SU-DHL-6 (cell line): Measurements from ENCODE around the gene SETDB2.

Experiments used
- H2AFZ ChIP-seq: fragments of 200-600 bp; sonication (generic); 2 replicates; pipeline ENCODE4 v1.6.1; 2014; ENCODE audit warnings: low read depth, mild to moderate bottlenecking, moderate library complexity, mixed read lengths, antibody characterized with exemption, low read length; ENCODE audit not compliant: severe bottlenecking
- H3F3A ChIP-seq: fragments of 200-600 bp; shearing (Covaris generic); 2 replicates; pipeline ENCODE4 v1.6.0; 2016; ENCODE audit warnings: antibody characterized with exemption, mild to moderate bottlenecking; ENCODE audit not compliant: insufficient read depth
- H3K27ac ChIP-seq: fragments of 200-600 bp; sonication (generic); 2 replicates; pipeline ENCODE4 v1.5.1; 2016; ENCODE audit warnings: low read depth, mild to moderate bottlenecking, low read length, moderate library complexity, mixed read lengths
- H3K27me3 ChIP-seq: fragments of 200-600 bp; sonication (generic), shearing (Covaris generic); 2 replicates; pipeline ENCODE4 v1.6.0; 2014; ENCODE audit warnings: mild to moderate bottlenecking, low read length
- H3K36me3 ChIP-seq: fragments of 200-600 bp; sonication (generic); 2 replicates; pipeline ENCODE4 v1.6.1; 2014; ENCODE audit warnings: mild to moderate bottlenecking, low read length, mixed read lengths
- H3K4me2 ChIP-seq: fragments of 300-600, 200-600 bp; shearing (Covaris generic), sonication (generic); 2 replicates; pipeline ENCODE4 v1.6.0; 2014; ENCODE audit warnings: low read length, low read depth, mild to moderate bottlenecking; ENCODE audit not compliant: poor library complexity, severe bottlenecking
- H3K4me3 ChIP-seq: fragments of 200-600 bp; sonication (generic); 2 replicates; pipeline ENCODE4 v1.5.1; 2014; ENCODE audit warnings: antibody characterized with exemption, low read length, mild to moderate bottlenecking, mixed read lengths; ENCODE audit not compliant: insufficient read depth, poor library complexity, severe bottlenecking
- H3K79me2 ChIP-seq: fragments of 200-600 bp; sonication (generic); 2 replicates; pipeline ENCODE4 v1.6.1; 2014; ENCODE audit warnings: mild to moderate bottlenecking, low read length, moderate library complexity; ENCODE audit not compliant: insufficient read depth
- H3K9ac ChIP-seq: fragments of 200-600 bp; sonication (generic); 2 replicates; pipeline ENCODE4 v1.7.0; 2014; ENCODE audit warnings: mild to moderate bottlenecking, low read length
- H3K9me2 ChIP-seq: fragments of 200-600 bp; sonication (generic); replicated peaks from 2 replicates; pipeline ENCODE4 v1.6.1; 2014; ENCODE audit warnings: low read length; ENCODE audit not compliant: insufficient read depth
- H3K9me3 ChIP-seq: fragments of 200-600 bp; sonication (generic); 2 replicates; pipeline ENCODE4 v1.6.1; 2014; ENCODE audit warnings: low read length, mixed read lengths; ENCODE audit not compliant: insufficient read depth
- H4K20me1 ChIP-seq: fragments of 200-600 bp; sonication (generic); 2 replicates; pipeline ENCODE4 v1.6.1; 2014; ENCODE audit warnings: low read depth, mild to moderate bottlenecking, antibody characterized with exemption, low read length, moderate library complexity, mixed read lengths
- EZH2phosphoT487 ChIP-seq: fragments of 200-600 bp; sonication (generic), shearing (Covaris generic); conservative IDR thresholded peaks from 2 replicates; pipeline ENCODE4 v1.6.1; 2018; ENCODE audit warnings: mild to moderate bottlenecking, antibody characterized with exemption, low read length, moderate library complexity, mixed read lengths
- TF ChIP-seq, protein P1 (sequence below): fragments of 200-600 bp; sonication (generic); IDR thresholded peaks from one replicate; pipeline ENCODE4 v1.5.1; 2017; ENCODE audit warnings: antibody characterized with exemption, mild to moderate bottlenecking, low read length, moderate library complexity; ENCODE audit not compliant: insufficient read depth, poor library complexity, severe bottlenecking

SETDB2 gene

GRCh38 chr13:49528161-49528560 is 84.1 kb downstream of the SETDB2 start:
- no peak overlapping the region for H2AFZ ChIP-seq
- TF ChIP-seq, protein P1, sequence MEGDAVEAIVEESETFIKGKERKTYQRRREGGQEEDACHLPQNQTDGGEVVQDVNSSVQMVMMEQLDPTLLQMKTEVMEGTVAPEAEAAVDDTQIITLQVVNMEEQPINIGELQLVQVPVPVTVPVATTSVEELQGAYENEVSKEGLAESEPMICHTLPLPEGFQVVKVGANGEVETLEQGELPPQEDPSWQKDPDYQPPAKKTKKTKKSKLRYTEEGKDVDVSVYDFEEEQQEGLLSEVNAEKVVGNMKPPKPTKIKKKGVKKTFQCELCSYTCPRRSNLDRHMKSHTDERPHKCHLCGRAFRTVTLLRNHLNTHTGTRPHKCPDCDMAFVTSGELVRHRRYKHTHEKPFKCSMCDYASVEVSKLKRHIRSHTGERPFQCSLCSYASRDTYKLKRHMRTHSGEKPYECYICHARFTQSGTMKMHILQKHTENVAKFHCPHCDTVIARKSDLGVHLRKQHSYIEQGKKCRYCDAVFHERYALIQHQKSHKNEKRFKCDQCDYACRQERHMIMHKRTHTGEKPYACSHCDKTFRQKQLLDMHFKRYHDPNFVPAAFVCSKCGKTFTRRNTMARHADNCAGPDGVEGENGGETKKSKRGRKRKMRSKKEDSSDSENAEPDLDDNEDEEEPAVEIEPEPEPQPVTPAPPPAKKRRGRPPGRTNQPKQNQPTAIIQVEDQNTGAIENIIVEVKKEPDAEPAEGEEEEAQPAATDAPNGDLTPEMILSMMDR = no peak
- no peak for TF ChIP-seq EZH2phosphoT487
- H3K9ac ChIP-seq = no peak overlapping the region
- no peak overlapping the region for H3K4me2 ChIP-seq
- no peaks in the 10 kb centered on the region for H3K9me3 ChIP-seq
- H3K79me2 ChIP-seq = no peaks in the 10 kb centered on the region
- no peaks in the 10 kb centered on the region for H4K20me1 ChIP-seq
- H3F3A ChIP-seq = 0 out of 2 replicates have a peak, but pooled peaks cover 14% of the 10 kb centered on the region
- H3K9me2 ChIP-seq = no peaks in the 10 kb centered on the region
- H3K27ac ChIP-seq = 0 out of 2 replicates have a peak overlapping the region, but pooled peaks have one; percentile 15
- no peak overlapping the region for H3K4me3 ChIP-seq
- peaks cover 4% of the 10 kb centered on the region for H3K36me3 ChIP-seq
- no peaks in the 10 kb centered on the region for H3K27me3 ChIP-seq

DNA sequence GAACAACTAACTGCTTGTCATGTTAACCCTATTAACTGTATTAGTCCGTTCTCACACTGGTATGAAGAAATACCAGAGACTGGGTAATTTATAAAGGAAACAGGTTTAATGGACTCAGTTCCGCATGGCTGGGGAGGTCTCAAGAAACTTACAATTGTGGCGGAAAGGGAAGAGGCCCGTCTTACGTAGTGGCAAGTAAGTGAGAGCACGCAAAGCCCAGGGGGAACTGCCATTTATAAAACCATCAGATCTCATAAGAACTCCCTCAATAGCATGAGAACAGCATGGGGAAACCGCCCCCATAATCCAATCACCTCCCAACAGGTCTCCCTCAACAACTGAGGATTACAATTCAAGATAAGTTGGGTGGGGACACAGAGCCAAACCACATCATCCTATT is 86.4 kb downstream of the SETDB2 start:
- Histone ChIP-seq H3K9ac (no peak overlapping the region), H3K36me3 (peaks cover 3% of the 10 kb centered on the region; the same call in 1 of the 2 replicates), H3F3A (0 out of 2 replicates have a peak, but pooled peaks cover 7% of the 10 kb centered on the region), H3K27me3 (no peaks in the 10 kb centered on the region), H3K79me2 (no peaks in the 10 kb centered on the region), H3K27ac (peak overlapping the region; percentile 13; the same call in 1 of the 2 replicates), H3K4me2 (peak overlapping the region; percentile 10), H4K20me1 (no peaks in the 10 kb centered on the region), H2AFZ (no peak overlapping the region), H3K9me2 (no peaks in the 10 kb centered on the region), H3K9me3 (no peaks in the 10 kb centered on the region), H3K4me3 (no peak overlapping the region)
- TF ChIP-seq, protein P1 = no peak
- no peak for TF ChIP-seq EZH2phosphoT487

DNA sequence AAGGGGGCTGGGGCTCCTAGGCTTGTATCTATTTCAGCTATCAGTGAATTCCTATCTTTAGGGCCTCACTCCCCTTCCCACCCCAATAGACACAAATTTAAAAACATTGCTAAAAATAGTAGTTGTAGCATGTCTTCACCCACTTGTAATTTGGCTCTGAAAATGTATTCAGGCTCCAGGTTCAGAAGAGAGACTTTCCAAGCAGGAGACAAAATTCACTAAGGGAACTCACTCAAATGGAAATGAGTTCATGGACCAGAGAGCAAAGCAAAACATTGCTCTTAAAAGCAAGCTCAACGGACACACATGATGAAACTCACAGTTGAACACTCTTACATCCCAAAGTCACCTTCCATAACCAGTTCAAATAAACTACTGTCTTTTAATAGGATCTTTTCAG is 88.5 kb downstream of the SETDB2 start:
- Histone ChIP-seq H3K9me2 (no peaks in the 10 kb centered on the region), H3K79me2 (no peaks in the 10 kb centered on the region), H3K27ac (no peak overlapping the region), H3K36me3 (peaks cover 3% of the 10 kb centered on the region; the same call in 1 of the 2 replicates), H3F3A (0 out of 2 replicates have a peak, but pooled peaks cover 7% of the 10 kb centered on the region), H3K9me3 (no peaks in the 10 kb centered on the region), H3K4me3 (no peak overlapping the region), H3K27me3 (no peaks in the 10 kb centered on the region), H3K4me2 (no peak overlapping the region), H2AFZ (no peak overlapping the region), H4K20me1 (no peaks in the 10 kb centered on the region), H3K9ac (no peak overlapping the region)
- no peak for TF ChIP-seq EZH2phosphoT487
- TF ChIP-seq, protein P1 = no peak
